Thyroid gland (tissue), 4 donors: Measurements from ENCODE around the gene ADGRB3. TPM values are rescaled to one million over a fixed set of nuclear protein-coding genes. Genes with fewer than 3 reads are reported as not detected.

Experiments used
- DNase-seq, 2 donors: peaks; one replicate each; pipeline ENCODE4 v3.0.0-alpha.2; 2019
- H3K27ac ChIP-seq, 3 donors: fragments of 200-600 bp; sonication (generic); 1 replicate in 2 of 3; 2 replicates in 1 of 3; pipeline ENCODE4 v1.5.1; 2016 to 2019; ENCODE audit warnings: mild to moderate bottlenecking in 1 of 3, moderate library complexity in 1 of 3
- H3K27me3 ChIP-seq: fragments of 200-600 bp; sonication (generic); one replicate; pipeline ENCODE4 v1.5.1; 2019
- H3K36me3 ChIP-seq, 2 donors: fragments of 200-600 bp; sonication (generic); one replicate each; pipeline ENCODE4 v1.5.1; 2016 to 2019
- H3K4me1 ChIP-seq, 2 donors: fragments of 200-600 bp; sonication (generic); one replicate each; pipeline ENCODE4 v1.5.1; 2017 to 2019
- H3K4me3 ChIP-seq, 3 donors: fragments of 200-600 bp; sonication (generic); replicated peaks in 1 of 3; 1 replicate in 2 of 3; 2 replicates in 1 of 3; pipeline ENCODE4 v1.5.1; 2016; ENCODE audit warnings: mild to moderate bottlenecking in 1 of 3
- H3K9me3 ChIP-seq: fragments of 200-600 bp; sonication (generic); one replicate; pipeline ENCODE4 v1.5.1; 2017
- CTCF ChIP-seq, 6 experiments: fragments of 200-600 bp in 3 of 6; fragments of 450-650 bp in 3 of 6; sonication (generic) in 3 of 6; IDR thresholded peaks; one replicate each; pipeline ENCODE4 v1.5.1; 2016 to 2019; ENCODE audit warnings: antibody characterized with exemption in 6 of 6, mild to moderate bottlenecking in 2 of 6, inconsistent platforms in 1 of 6, moderate library complexity in 1 of 6
- POLR2A ChIP-seq, 2 donors: fragments of 450-650 bp; IDR thresholded peaks; one replicate each; pipeline ENCODE4 v1.6.1; 2017; ENCODE audit warnings: antibody characterized with exemption in 2 of 2, mild to moderate bottlenecking in 2 of 2, moderate library complexity in 1 of 2
- WGBS, 2 donors: methylation state at CpG; one replicate each; pipeline ENCODE4 v1.1.5; 2017; 5-methylcytosine and 5-hydroxymethylcytosine counted together
- intact Hi-C: fragments of 100-400 bp; cut with DNase I; formaldehyde crosslinking; loops from one replicate; pipeline ENCODE4 v1.15.1; 2023
- total RNA-seq, 4 donors: library from RNA; depleted of rRNA; stranded (reverse); fragments of >200 nt; gene quantifications; one replicate each; pipeline ENCODE4 v1.2.3, GENCODE V29; 2016

Gene ADGRB3
- total RNA-seq, 4 donors from 2014 or later, result 0.45 to 3.0 (median 1.4) TPM

GRCh38 chr6:68695403-68695802 is 60.3 kb downstream of the ADGRB3 start:
- no peak for DNase-seq
- Histone ChIP-seq H3K9me3 (no peaks in the 10 kb centered on the region), H3K27ac (no peak overlapping the region), H3K27me3 (no peaks in the 10 kb centered on the region), H3K4me3 (no peak overlapping the region), H3K4me1 (no peaks in the 10 kb centered on the region), H3K36me3 (no peaks in the 10 kb centered on the region)
- 88 to 97% methylated on average over 4 of the region's 4 CpGs for WGBS, 2 donors
- TF ChIP-seq CTCF (IDR thresholded peaks at IDR 0.05), result no peak
- no peak for TF ChIP-seq POLR2A (IDR thresholded peaks at IDR 0.05)
- intact Hi-C loops, result no loop called here

GRCh38 chr6:68695838-68696237 is 60.8 kb downstream of the ADGRB3 start:
- intact Hi-C loops, result no loop called here
- no peaks in the 10 kb centered on the region for H3K36me3 ChIP-seq
- H3K27ac ChIP-seq, result no peak overlapping the region
- DNase-seq, result no peak
- no peak for TF ChIP-seq CTCF (IDR thresholded peaks at IDR 0.05)
- TF ChIP-seq POLR2A (IDR thresholded peaks at IDR 0.05), result no peak
- no peaks in the 10 kb centered on the region for H3K9me3 ChIP-seq
- H3K4me3 ChIP-seq, result no peak overlapping the region
- H3K4me1 ChIP-seq, result no peaks in the 10 kb centered on the region
- H3K27me3 ChIP-seq, result no peaks in the 10 kb centered on the region
- WGBS, 2 donors, result 88 to 89% methylated on average over 6 of the region's 6 CpGs

GRCh38 chr6:68697394-68697793 is 62.3 kb downstream of the ADGRB3 start:
- Histone ChIP-seq H3K4me1 (no peaks in the 10 kb centered on the region), H3K9me3 (no peaks in the 10 kb centered on the region), H3K36me3 (no peaks in the 10 kb centered on the region), H3K4me3 (no peak overlapping the region), H3K27me3 (no peaks in the 10 kb centered on the region), H3K27ac (no peak overlapping the region)
- WGBS, 2 donors, result 87 to 89% methylated on average over 1 of the region's 1 CpG
- DNase-seq, result no peak
- intact Hi-C loops, result no loop called here
- TF ChIP-seq POLR2A (IDR thresholded peaks at IDR 0.05) (no peak), CTCF (IDR thresholded peaks at IDR 0.05) (no peak)

- H3K4me3 ChIP-seq, result no peak overlapping the region
- no peaks in the 10 kb centered on the region for H3K9me3 ChIP-seq
- H3K27me3 ChIP-seq, result no peaks in the 10 kb centered on the region
- no peaks in the 10 kb centered on the region for H3K4me1 ChIP-seq
- H3K36me3 ChIP-seq, result no peaks in the 10 kb centered on the region
- no peak overlapping the region for H3K27ac ChIP-seq
- WGBS, 2 donors, result 91 to 98% methylated on average over 4 of the region's 4 CpGs
- intact Hi-C loops, result no loop called here
- TF ChIP-seq POLR2A (IDR thresholded peaks at IDR 0.05) (no peak), CTCF (IDR thresholded peaks at IDR 0.05) (no peak)
- no peak for DNase-seq
Measured at GRCh38 chr6:68701159-68701558, 66.1 kb downstream of the ADGRB3 start.

- Histone ChIP-seq H3K4me3 (no peak overlapping the region), H3K9me3 (no peaks in the 10 kb centered on the region), H3K4me1 (no peaks in the 10 kb centered on the region), H3K27ac (no peak overlapping the region), H3K36me3 (no peaks in the 10 kb centered on the region), H3K27me3 (no peaks in the 10 kb centered on the region)
- no peak for TF ChIP-seq CTCF (IDR thresholded peaks at IDR 0.05)
- no peak for TF ChIP-seq POLR2A (IDR thresholded peaks at IDR 0.05)
- no peak for DNase-seq
- intact Hi-C loops, result no loop called here
Measured at GRCh38 chr6:68704485-68704884, 69.4 kb downstream of the ADGRB3 start.
